Measurements from ENCODE around the gene SETD4. TPM values are rescaled to one million over a fixed set of nuclear protein-coding genes. Genes with fewer than 3 reads are reported as not detected.

The SETD4 gene
- total and polyA plus RNA-seq, 2 of the 13 experiments (the other 11 are each of a cell fraction or from before 2014, with no cell fraction given) = 7.1 to 14.4 TPM

- TF ChIP-seq MLXIP (CRISPR knock-in tag; IDR thresholded peaks at IDR 0.05; ENCODE audit: borderline replicate concordance) (no peak), E2F2 (CRISPR knock-in tag; IDR thresholded peaks at IDR 0.05; ENCODE audit: borderline replicate concordance) (no peak)
Measured at GRCh38 chr21:36053715-36054062, 6.6 kb downstream of the SETD4 start (continued).

GRCh38 chr21:36052860-36053714 is 7.2 kb downstream of the SETD4 start:
- no peak overlapping the region for H3K9ac ChIP-seq (ENCODE audit: insufficient read depth, low read depth, low read length)
- ATAC-seq (no peak), DNase-seq (ENCODE audit: low spot score) (no peak), FAIRE-seq (no peak)
- no peak overlapping the region for H3K4me2 ChIP-seq (ENCODE audit: low read depth, low read length)
- POLR2A ChIA-PET = no interaction called here
- CTCF ChIA-PET (ENCODE audit: low intra/inter-chr PET ratio, low total read pairs) = no interaction called here
- H3K9me3 ChIP-seq (ENCODE audit: low read length) = no peaks in the 10 kb centered on the region
- 98% methylated on average over 10 of the region's 10 CpGs for WGBS (ENCODE audit: low lambda C conversion rate)
- intact Hi-C loops (cut with micrococcal nuclease; ENCODE audit: unreplicated experiment) (no loop called here), in situ Hi-C loops (cut with HindIII; ENCODE audit: extremely low pct_ligation_motif_present, low pct_unique_long_range_greater_than_20kb) (no loop called here)
- H3K27ac ChIP-seq (ENCODE audit: extremely low read length, insufficient read depth, low read length) = no peak overlapping the region
- no peak overlapping the region for H3K4me3 ChIP-seq (replicated peaks in 1 of 3; ENCODE audit: insufficient read depth in 1 of 3, low read depth in 2 of 3, low read length in 3 of 3)
- BruUV-seq (replicated peaks) = no TSS peak
- H4K20me1 ChIP-seq (ENCODE audit: insufficient read depth, low read length) = no peaks in the 10 kb centered on the region
- peaks cover 13% of the 10 kb centered on the region for H3K4me1 ChIP-seq (ENCODE audit: insufficient read depth, low read length)
- H3K27me3 ChIP-seq (ENCODE audit: control insufficient read depth in 1 of 2, insufficient read depth in 2 of 2, low read length in 2 of 2) = no peaks in the 10 kb centered on the region; a peak in 1 of 5 replicates
- H3K36me3 ChIP-seq (replicated peaks in 1 of 2; ENCODE audit: control insufficient read depth in 1 of 2, insufficient read depth in 2 of 2, low read length in 2 of 2) = peaks cover 32 to 78% of the 10 kb centered on the region in 2 experiments; a peak in 4 of 5 replicates
- no peak overlapping the region for H2AFZ ChIP-seq (ENCODE audit: low read length)
- H3K79me2 ChIP-seq (ENCODE audit: insufficient read depth, low read length) = peaks cover 3% of the 10 kb centered on the region
- TF ChIP-seq HMGXB4 (CRISPR knock-in tag; IDR thresholded peaks at IDR 0.05; ENCODE audit: borderline replicate concordance in 1 of 2, low read depth in 1 of 2) (no peak), KDM2A (CRISPR knock-in tag; IDR thresholded peaks at IDR 0.05; ENCODE audit: borderline replicate concordance, low read depth) (no peak), SMARCE1 (IDR thresholded peaks at IDR 0.05; ENCODE audit: borderline replicate concordance) (no peak), ETV5 (CRISPR knock-in tag; IDR thresholded peaks at IDR 0.05; ENCODE audit: borderline replicate concordance) (no peak), MAX (IDR thresholded peaks at IDR 0.05) (no peak), RNF2 (conservative IDR thresholded peaks at IDR 0.05; ENCODE audit: low read depth) (no peak), BHLHE40 (IDR thresholded peaks at IDR 0.05; ENCODE audit: low read length) (no peak), MEIS2 (CRISPR knock-in tag; IDR thresholded peaks at IDR 0.05) (no peak), ZNF280D (CRISPR knock-in tag; IDR thresholded peaks at IDR 0.05) (no peak), ZFP82 (CRISPR knock-in tag; IDR thresholded peaks at IDR 0.05; ENCODE audit: borderline replicate concordance) (no peak)

Measured in HepG2 (cell line).